Lower leg skin (tissue), 4 donors: Measurements from ENCODE around the gene SLC24A5. TPM values are rescaled to one million over a fixed set of nuclear protein-coding genes. Genes with fewer than 3 reads are reported as not detected.

Experiments
- DNase-seq, 2 donors: peaks; one replicate each; pipeline ENCODE4 v3.0.0-alpha.2; 2019; ENCODE audit warnings: low spot score in 2 of 2
- H3K4me3 ChIP-seq: fragments of 200-600 bp; sonication (generic); 2 replicates; pipeline ENCODE4 v1.5.1; 2017; ENCODE audit warnings: mild to moderate bottlenecking, low read depth; ENCODE audit not compliant: poor library complexity, severe bottlenecking
- POLR2A ChIP-seq, 2 donors: fragments of 450-650 bp; IDR thresholded peaks; one replicate each; pipeline ENCODE4 v1.6.1; 2016 to 2017; ENCODE audit warnings: antibody characterized with exemption in 2 of 2, mild to moderate bottlenecking in 1 of 2, moderate library complexity in 1 of 2
- WGBS, 2 donors: methylation state at CpG; one replicate each; pipeline ENCODE4 v1.1.5; 2018; 5-methylcytosine and 5-hydroxymethylcytosine counted together
- intact Hi-C: fragments of 100-400 bp; cut with DNase I; formaldehyde crosslinking; loops from one replicate; pipeline ENCODE4 v1.15.0; 2023; ENCODE audit warnings: low total_unique reads
- total RNA-seq, 4 donors: library from RNA; depleted of rRNA; stranded (reverse); fragments of >200 nt; gene quantifications; one replicate each; pipeline ENCODE4 v1.1.0, GENCODE V29; 2016
- TF ChIP-seq, protein P1 (sequence below), 3 donors: fragments of 450-650 bp; IDR thresholded peaks; one replicate each; pipeline ENCODE4 v1.5.1; 2016; ENCODE audit warnings: antibody characterized with exemption in 3 of 3, mild to moderate bottlenecking in 3 of 3, moderate library complexity in 2 of 3

The SLC24A5 gene
- total RNA-seq, 4 donors from 2014 or later, result 3.4 to 6.1 (median 4.2) TPM

DNA sequence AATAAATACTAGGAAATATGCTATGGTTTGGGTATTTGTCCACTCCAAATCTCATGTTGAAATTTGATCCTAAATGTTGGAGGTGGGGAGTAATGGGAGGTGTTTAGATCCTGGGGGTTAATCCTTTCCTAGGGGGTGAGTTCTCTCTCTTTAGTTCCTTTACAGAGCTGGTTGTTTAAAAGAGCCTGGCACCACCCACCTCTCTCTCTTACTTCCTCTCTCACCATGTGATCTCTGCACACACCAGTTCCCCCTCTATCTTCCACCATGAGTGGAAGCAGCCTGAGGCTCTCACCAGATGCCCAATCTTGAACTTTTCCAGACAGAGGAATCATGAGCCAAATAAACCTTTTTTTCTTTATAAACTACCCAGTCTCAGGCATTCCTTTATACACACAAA lies 10.5 kb downstream of the SLC24A5 start:
- intact Hi-C loops, result no loop called here

DNA sequence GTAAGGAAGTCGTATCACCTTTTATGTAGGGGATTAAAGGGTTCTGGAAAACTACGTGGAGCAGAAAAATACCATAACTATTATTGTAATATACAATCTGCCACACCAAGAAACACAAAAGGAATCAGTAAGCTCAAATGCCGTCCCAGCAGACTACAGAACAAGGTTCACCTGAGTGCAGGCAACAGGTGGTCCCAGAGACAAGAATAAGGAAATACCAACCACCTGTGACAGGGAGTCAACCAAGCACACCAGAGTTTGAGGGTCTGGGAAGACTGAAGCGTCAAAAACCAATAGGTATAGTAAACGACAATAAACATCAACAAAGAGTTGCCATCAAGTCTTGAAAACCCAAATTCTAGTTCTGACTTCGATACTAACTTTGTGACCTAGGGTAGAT lies 12.1 kb downstream of the SLC24A5 start:
- H3K4me3 ChIP-seq, result no peak overlapping the region
- intact Hi-C loops, result no loop called here
- TF ChIP-seq, protein P1, sequence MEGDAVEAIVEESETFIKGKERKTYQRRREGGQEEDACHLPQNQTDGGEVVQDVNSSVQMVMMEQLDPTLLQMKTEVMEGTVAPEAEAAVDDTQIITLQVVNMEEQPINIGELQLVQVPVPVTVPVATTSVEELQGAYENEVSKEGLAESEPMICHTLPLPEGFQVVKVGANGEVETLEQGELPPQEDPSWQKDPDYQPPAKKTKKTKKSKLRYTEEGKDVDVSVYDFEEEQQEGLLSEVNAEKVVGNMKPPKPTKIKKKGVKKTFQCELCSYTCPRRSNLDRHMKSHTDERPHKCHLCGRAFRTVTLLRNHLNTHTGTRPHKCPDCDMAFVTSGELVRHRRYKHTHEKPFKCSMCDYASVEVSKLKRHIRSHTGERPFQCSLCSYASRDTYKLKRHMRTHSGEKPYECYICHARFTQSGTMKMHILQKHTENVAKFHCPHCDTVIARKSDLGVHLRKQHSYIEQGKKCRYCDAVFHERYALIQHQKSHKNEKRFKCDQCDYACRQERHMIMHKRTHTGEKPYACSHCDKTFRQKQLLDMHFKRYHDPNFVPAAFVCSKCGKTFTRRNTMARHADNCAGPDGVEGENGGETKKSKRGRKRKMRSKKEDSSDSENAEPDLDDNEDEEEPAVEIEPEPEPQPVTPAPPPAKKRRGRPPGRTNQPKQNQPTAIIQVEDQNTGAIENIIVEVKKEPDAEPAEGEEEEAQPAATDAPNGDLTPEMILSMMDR (IDR thresholded peaks at IDR 0.05), result no peak
- no peak for TF ChIP-seq POLR2A (IDR thresholded peaks at IDR 0.05)
- WGBS, 2 donors, result 87 to 92% methylated on average over 6 of the region's 6 CpGs
- no peak for DNase-seq

More for the DNA sequence above, 10.5 kb downstream of the SLC24A5 start:
- DNase-seq, result no peak
- H3K4me3 ChIP-seq, result no peak overlapping the region
- no peak for TF ChIP-seq POLR2A (IDR thresholded peaks at IDR 0.05)

DNA sequence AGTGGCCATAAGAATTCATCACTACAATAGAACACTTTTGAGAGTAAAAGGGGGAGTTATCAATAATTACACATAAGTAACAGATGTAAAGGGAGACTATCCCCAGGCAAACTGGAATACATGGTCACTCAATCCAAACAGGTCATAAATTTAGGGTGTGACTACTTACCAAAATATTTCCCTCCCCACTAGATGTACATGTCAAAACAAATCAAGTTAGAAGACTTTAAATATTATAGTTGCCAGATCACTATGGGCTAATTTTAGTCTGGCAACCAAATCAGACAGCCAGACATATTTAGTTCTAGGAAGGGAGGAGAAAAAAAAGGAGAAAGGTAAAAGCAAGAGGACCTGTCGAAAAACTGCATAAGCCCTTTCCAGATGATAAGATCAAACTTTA lies 23.1 kb downstream of the SLC24A5 start:
- 56 to 63% methylated on average over 1 of the region's 1 CpG for WGBS, 2 donors
- intact Hi-C loops, result no loop called here
- DNase-seq, result no peak
- TF ChIP-seq POLR2A (IDR thresholded peaks at IDR 0.05), result no peak
- TF ChIP-seq, protein P1 (IDR thresholded peaks at IDR 0.05), result no peak
- H3K4me3 ChIP-seq, result no peak overlapping the region

DNA sequence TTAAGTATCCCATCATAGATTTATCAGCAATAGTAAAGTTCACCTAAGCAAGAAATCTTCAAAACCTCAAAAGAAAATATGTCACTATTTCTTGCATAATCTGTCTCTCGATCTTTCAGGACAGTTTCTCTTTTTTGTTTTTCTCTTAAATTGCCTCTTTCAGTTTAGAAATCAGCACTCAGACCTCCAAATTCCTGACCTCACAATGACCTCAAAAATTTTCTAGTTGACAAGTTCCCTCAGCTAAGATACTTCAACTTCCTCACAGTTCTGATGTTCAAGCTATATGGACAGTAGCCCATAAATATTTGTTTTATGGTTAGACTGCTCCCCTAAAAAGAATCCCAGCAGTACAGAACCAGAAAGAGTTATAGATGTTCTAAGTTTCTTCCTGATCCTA lies 24.1 kb downstream of the SLC24A5 start:
- intact Hi-C loops, result no loop called here
- no peak for DNase-seq
- H3K4me3 ChIP-seq, result no peak overlapping the region
- 52 to 55% methylated on average over 1 of the region's 1 CpG for WGBS, 2 donors
- no peak for TF ChIP-seq POLR2A (IDR thresholded peaks at IDR 0.05)
- TF ChIP-seq, protein P1 (IDR thresholded peaks at IDR 0.05), result no peak

DNA sequence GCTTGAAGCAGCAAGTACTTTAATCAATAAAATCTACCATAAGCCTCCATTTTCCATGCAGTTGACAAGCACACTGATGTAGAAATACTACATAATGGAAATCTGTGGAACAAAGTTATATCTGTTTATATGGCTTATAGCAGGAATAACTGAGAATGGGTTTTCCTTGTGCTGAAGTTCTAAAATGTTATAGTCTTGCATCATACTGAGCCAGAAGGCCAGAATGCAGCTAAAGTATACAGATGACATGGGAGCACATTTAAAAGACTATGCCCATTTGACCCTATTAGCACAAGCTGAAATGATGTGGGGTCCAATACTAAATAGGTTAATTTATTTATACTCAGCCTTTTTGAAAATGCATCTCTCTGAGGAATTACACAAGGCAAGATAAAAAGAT lies 25.1 kb downstream of the SLC24A5 start:
- TF ChIP-seq POLR2A (IDR thresholded peaks at IDR 0.05), result no peak
- TF ChIP-seq, protein P1 (IDR thresholded peaks at IDR 0.05), result no peak
- DNase-seq, result no peak
- H3K4me3 ChIP-seq, result no peak overlapping the region
- intact Hi-C loops, result no loop called here

DNA sequence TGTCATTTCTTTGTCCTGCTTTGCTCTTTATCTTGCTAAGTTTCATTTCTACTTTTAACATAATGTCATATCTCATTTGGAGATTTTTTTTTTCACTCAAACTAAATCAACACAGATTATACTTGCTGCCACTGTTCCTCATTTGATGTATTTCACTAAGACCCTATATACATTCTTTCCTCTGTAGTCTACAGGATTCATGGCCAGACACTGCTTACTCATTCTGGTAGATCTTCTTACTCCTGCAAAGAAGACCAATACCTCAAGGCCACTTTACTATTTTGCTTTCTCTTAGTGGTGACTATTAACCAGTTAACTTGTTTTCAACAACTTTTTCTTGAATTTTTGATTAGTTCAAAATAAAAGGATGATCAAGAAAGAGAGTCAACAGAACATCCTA lies 26.6 kb downstream of the SLC24A5 start:
- DNase-seq, result no peak
- intact Hi-C loops, result no loop called here
- TF ChIP-seq, protein P1 (IDR thresholded peaks at IDR 0.05), result no peak
- TF ChIP-seq POLR2A (IDR thresholded peaks at IDR 0.05), result no peak
- no peak overlapping the region for H3K4me3 ChIP-seq
